Measurements from ENCODE around the gene STK39. TPM values are rescaled to one million over a fixed set of nuclear protein-coding genes. Genes with fewer than 3 reads are reported as not detected.

The STK39 gene
- total RNA-seq, 2 donors from 2014 or later: 50.4 to 53.2 TPM

DNA sequence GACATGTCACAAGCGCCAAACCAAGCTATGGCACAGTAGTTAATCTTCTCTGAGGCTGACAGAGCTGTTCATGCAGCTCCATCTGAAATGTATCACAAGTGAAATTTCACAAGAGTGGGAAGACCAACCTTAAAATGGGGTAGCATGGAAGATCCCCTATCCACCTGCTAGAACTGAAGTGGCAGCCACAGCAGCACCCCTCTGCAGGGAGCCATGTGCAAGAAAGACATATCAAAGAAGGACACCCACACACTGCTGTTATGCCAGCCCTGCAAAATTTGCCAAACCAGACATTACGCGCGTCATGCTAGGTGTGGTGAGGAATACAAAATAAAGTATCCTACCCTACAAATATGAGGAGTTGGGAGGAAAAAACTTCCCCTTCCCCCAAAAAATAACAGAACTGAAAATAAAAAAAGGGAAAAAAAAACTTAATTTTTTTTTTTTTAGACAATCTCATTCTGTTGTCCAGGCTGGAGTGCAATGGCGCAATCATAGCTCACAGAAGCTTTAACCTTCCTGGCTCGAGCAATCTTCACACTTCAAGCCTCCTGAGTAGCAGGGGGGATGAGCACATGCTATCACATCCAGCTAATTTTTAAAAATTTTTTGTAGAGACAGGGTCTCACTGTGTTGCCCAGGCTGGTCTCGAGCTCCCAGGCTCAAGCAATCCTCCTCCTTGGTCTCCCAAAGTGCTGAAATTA lies 76.2 kb downstream of the STK39 start:
- no peak for DNase-seq
- intact Hi-C loops (cut with DNase I, micrococcal nuclease): no loop called here
- ATAC-seq: no peak

DNA sequence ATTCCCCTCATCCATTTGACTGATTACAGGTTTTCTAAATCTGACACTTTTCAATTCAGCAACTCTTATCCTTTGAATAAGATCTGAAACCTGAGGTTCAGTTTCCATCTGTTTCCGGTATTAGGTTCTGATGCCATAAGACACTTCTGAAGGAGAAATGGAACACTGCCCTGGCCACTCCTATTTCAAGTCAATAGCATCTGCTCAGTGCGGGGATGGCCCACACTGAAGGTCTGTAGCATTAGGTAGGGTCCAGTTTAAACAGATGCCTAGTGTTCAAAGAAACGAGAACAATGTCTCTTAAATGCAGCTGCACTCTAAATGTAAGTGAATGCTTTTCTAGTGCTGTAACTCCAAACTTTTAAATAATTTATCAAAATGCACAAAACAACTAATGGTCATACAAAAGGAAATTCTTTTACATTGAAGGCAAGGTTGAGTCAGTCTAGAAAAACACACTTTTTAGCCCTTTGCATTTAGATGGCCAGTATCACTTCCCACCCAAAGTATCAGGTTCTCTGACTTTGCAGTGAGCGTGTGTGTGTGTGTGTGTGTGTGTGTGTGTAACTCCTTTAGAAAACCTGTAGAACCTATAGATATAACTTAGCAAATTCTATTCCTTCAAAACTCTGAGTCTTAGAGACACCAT lies 78.2 kb downstream of the STK39 start:
- DNase-seq (no peak), ATAC-seq (no peak)
- intact Hi-C loops (cut with DNase I, micrococcal nuclease): no loop called here

DNA sequence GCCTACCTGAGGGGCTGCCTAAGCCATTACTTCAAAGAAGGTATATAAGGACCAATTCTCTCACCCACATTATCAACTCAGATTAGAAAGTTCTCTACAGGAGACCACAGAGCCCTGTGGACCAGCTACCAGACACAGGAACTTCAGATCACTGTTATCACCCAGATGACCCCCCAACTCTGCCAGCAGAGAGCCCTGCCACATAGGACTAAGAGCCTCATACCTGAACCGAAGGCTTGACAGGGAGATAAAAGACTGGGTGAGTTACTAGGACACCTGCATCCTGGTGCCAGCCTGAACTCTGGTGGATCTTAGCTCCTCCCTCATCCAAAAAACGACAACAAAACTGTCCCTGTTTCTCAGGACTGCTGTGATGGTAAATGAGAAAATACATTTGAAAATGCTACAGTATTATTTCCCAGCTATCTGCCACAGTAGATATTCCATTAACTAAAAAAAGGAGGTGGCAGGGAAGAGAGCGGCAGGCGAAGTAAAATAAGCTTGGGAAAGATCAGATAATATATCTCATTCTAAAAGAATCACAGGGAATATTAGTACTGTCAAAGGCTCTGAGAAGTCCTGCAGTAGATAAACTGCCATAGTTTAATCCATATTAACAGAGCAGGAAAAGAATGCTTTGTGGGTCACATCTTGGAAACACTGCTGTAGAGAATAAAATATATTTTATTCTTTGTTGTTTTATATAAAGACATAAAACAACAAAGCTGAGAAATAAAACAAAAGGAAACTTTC lies 79.7 kb downstream of the STK39 start:
- DNase-seq (no peak), ATAC-seq (no peak)
- intact Hi-C loops (cut with DNase I, micrococcal nuclease): no loop called here

DNA sequence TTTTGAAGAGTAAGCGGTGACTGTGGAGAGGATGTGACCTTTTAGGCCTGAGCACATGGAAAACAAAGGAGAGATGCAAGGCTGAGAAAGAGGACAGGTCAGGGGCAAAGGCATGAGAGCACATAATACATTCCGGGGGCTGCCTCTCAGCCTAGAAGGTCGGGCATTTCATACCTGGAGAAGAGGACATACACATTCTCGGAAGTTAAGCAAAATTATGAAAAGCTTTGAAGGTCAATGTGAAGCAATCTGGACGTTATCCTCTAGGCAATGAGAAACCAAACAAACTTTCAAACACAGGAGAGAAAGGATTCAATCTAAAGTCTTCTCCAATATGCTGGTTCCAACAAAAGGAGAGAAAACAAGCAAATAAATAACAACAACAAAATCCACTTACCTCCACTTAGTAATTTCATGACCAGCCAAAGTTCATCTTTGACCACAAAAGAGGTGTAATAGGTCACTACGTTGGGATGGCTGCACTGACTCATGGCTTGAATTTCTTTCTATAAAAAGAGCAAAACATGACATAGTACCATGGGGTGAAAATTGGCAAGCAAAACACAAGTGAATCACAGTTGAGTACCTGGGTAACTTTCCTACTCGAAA lies 80.4 kb downstream of the STK39 start:
- ATAC-seq: peak; percentile 38
- DNase-seq: no peak
- intact Hi-C loops (cut with DNase I, micrococcal nuclease): no loop called here

DNA sequence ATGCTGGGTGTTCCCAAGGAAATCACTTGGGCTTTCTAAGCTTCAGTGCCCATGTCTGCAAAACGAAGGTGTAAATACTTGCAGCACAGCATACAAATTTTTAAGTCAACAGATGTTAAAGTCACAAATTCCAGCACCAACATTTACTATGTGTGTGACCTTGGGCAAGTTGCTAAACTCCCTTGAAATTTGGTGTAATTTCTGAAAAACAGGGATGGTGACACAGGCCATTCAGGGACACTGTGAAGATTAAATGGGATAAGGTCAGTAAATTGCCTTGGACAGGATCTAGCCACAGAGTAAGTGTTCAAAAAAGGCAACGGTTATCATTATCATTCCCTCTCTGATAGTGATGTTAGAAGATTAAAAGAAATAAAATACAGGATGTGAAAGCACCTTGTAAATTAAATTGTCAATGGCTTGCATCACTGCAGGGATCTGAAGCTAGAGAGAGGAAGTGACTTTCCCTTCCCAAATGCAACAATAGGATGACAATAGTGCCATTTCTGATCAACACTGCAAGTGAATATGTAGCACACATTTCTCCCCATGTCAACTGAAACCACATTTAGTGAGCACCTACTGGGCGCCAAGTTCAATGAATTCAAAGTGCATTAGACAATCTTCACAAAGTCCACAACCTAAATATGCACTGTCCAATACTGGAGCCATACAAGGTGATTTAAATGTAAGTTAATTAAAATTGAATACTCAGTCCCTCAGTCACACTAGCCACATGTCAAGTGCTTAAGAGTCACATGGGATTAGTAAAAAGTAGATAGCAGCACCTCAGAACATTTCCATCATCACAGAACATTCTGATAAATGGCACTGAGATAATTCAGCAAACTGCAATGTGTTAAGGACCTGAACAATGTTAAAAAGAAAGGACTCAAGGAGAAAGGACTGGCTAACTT lies 81.2 kb downstream of the STK39 start:
- intact Hi-C loops (cut with DNase I, micrococcal nuclease): no loop called here
- ATAC-seq: no peak

DNA sequence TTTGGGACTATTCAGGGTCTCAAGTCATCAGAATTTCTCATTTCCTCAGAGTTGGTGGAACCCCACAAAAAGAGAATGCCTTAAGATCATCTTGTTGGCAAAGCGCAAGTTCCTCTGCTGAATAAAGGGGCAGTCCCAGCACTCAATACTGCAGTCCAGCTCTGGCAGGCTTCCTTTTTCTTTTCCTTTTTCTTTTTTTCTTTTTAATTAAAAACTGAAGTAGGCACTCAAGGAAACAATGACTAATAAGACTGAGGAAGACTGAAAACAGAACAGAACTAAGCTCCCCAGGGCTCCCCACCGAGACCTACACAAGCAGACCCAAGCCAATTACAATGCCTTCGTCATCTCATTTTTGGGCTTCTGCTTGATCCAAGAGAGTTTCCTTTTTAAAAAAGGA lies 82.0 kb downstream of the STK39 start:
- no peak for ATAC-seq
- intact Hi-C loops (cut with DNase I, micrococcal nuclease): no loop called here
- DNase-seq: no peak

More for the DNA sequence above, 81.2 kb downstream of the STK39 start:
- no peak for DNase-seq

DNA sequence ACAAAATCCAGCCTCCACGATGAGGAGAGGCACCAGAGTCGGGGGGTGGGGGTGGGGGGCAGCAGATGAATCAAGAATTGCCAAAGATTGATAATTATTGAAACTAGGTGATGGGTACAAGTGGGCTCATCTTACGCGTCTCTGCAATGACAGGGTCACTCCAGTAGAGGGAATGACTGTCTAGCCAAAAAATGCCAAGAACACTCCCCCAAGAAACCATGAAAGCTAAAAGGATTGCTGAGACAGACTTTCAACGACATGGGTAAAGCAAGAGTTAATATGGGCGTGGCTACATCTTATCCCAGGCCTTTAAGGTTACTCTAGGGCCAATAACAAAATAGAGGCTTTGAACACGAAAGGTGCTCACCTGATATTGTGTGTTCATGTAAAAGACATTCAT lies 86.5 kb downstream of the STK39 start:
- peak; percentile 42 for ATAC-seq
- DNase-seq: no peak
- intact Hi-C loops (cut with DNase I, micrococcal nuclease): no loop called here

DNA sequence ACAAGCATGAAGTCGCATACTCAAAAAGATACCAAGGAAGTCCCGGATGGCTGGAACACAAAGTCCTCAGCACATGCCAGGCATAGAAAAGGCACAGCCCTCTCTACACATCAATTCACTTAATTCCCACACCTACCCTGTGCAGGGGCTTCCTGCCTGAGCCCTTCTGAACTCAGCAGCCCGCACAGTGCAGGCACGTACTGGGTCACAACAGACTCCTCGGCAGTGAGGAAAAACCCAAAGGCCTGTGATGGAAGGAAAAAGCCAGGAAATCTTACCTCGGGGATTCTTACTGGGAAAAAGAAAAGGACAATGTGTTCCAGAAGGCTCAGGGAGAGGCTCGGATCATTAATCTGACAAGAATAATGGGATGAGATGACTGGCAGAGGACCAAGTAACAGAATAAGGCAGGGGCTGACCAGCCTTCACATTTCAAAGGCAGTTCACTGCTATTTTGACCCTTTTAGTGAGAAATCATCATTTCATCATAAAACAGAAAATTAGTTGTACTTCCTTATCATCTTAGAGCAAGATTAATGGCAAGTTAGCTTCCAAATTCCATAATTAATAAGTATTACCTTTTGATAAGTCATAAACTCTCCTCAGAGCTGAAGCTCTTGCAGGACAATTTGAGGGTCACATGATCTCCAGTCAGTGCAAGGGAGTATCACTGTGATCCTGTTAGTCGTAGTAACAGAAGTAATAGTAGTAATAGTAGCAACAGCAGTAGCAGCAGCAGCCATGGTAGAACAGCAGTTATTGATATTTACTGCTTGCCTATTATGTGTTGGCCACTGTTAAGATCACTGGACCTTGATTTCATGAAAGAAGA lies 87.4 kb downstream of the STK39 start:
- DNase-seq: no peak
- ATAC-seq: no peak
- intact Hi-C loops (cut with DNase I, micrococcal nuclease): no loop called here

DNA sequence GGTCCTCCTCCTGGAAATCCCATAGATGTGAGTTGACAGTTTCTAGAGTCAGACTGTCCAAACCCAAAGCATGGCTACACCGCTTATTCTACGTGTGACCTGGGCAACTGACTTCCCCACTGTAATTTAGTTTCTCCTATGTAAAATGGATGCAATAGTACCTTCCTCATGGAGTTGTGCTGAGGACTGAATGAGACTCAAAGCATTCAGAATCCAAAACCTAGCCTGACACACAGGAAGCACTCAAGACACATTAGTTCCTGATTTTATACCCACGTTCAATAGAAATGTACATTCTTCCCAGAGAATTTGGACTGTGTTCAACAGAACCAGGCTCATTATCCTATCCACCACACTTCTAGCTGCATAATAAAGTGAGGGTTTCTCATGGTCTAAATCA lies 88.8 kb downstream of the STK39 start:
- DNase-seq: no peak
- no peak for ATAC-seq
- intact Hi-C loops (cut with DNase I, micrococcal nuclease): no loop called here

DNA sequence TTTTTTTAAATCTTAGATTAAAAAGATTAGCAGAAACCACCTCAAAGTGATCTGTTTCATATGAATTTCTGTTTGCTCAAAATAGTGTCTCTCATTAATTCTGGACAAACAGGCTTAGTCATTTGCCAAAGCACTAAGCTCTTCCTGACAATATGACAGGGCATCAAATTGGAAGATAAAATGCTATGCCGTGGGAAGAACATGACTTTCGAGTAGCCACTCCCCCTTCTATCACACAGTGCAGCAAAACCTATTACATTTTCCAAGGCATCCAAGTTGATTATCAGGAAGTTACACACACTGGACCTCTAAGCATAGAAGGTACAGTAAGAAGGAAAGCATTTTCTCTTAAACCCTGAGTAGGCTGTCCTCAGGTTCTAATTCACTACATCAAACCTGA lies 89.5 kb downstream of the STK39 start:
- intact Hi-C loops (cut with DNase I, micrococcal nuclease): no loop called here
- ATAC-seq: no peak
- DNase-seq: no peak

DNA sequence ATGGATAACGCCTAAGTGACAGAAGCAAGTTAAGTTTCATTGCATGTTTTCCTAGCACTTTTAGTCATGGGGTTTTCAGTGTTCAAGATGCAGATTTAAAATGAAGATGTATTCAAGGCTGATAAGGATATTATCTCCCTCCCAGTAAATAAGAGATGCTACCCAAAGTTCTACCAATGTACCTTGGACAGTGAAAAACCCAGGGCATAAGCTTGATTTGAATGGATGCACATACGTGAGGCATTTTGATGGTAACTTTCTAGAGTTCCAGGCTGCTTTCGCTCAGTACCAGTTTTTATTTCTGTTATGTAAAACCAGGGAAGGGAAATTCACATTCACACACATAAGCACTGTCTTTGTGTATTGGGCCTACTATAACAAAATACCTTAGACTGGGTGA lies 90.3 kb downstream of the STK39 start:
- intact Hi-C loops (cut with DNase I, micrococcal nuclease): no loop called here
- ATAC-seq (no peak), DNase-seq (no peak)

DNA sequence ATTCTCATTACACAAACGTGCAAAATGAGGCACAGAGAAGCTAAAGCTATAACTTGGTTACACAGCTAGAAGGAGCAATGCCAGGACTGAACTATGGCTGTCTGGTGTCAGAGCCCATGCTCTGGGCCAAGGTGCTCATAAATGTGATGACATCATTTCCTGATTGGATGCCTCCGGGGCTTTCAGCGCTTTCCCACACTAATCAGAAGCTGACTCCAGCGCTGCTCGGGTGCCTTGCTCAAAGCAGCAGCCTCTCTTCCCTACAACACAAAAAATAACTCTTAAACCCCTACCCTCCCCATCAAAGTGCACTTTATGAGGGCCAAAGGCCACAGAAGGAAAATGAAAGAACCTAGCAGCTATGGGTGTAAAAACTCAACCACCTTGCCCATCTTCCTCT lies 90.7 kb downstream of the STK39 start:
- DNase-seq: no peak
- peak; percentile 87 for ATAC-seq
- intact Hi-C loops (cut with DNase I, micrococcal nuclease): no loop called here

DNA sequence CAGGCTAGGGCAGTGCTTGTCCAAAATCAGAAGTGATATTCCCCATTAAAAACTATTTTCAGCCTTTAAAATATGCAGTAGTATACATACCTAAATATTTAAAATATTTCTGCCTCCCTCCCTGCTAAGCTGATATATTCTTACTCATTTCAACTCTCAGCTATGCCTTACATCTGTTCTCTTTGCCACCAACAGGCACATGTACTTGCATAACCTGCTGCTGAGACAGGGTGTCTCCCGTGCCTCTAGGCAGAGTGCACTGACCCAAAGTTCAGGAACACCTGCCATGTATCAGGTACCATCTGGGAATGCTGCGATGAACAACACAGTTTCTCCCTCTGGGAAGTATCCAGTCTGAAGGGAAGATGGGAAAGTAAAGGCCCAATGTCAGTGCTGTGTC lies 91.7 kb downstream of the STK39 start:
- DNase-seq: no peak
- ATAC-seq: no peak
- intact Hi-C loops (cut with DNase I, micrococcal nuclease): no loop called here

DNA sequence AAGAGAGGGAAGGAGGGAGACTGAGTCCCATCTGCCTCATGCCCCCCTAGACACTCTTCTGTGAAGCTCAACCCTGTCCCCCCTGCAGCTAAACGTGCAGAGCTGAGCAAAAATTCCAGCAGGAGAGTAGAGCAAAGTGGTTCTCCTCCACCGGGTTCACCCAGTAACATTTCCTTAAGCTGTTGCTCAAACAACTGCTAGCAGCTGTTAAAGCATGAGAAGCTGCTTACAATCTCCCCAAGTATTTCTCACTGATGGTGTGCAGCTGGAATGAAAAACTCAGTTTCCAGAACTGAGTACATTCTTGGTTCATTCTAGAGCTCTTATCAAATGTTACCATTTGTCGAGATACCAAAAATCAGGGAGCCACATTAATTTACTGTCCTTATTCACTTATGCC lies 92.3 kb downstream of the STK39 start:
- ATAC-seq (no peak), DNase-seq (no peak)
- intact Hi-C loops (cut with DNase I, micrococcal nuclease): no loop called here

DNA sequence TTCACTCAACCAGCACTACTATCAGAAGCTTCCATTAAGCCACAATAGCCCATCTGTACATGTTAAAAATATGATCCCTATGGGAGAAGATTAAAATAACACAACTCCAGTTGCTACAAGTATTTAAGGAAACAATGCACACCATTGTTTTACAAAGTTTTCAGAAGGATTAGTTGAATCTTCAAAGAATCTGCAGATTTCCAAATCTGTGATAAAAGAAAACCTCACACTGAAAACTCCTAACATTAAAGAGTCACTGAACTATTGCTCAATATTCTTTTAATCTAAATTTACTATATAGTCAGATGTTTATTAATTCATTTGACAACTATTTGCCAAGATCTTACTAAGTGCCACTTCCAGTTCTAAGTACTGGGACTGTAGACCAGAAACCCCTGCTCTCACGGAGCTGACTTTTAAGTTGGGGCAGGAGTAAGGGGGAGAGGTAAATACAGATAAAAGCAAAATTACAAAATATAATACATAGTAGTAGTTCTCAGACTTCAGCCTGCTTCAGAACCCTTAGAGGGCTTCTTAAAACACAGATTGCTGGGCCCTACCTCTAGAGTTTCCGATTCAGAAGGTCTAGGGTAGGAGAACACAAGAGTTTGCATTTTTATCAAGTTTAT lies 94.4 kb downstream of the STK39 start:
- intact Hi-C loops (cut with DNase I, micrococcal nuclease): no loop called here
- ATAC-seq (no peak), DNase-seq (no peak)

DNA sequence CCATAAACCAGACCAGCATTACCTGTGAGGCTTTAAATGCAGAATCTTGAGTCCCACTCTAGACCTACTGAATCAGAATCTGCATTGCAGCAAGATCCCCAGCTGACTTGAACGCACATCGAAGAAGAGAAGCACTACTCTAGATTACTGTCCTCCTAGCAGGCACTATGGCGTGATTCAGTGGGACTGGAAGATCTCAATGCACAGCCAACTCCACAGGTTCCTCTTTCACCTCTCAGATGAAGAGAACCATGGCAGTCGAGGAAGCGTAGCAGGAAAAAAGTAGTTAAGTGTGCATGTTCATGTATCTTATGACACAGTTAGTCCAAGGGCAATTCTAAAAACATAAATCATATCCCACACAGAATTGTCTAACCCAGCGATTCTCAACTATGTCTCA lies 97.4 kb downstream of the STK39 start:
- ATAC-seq: no peak

DNA sequence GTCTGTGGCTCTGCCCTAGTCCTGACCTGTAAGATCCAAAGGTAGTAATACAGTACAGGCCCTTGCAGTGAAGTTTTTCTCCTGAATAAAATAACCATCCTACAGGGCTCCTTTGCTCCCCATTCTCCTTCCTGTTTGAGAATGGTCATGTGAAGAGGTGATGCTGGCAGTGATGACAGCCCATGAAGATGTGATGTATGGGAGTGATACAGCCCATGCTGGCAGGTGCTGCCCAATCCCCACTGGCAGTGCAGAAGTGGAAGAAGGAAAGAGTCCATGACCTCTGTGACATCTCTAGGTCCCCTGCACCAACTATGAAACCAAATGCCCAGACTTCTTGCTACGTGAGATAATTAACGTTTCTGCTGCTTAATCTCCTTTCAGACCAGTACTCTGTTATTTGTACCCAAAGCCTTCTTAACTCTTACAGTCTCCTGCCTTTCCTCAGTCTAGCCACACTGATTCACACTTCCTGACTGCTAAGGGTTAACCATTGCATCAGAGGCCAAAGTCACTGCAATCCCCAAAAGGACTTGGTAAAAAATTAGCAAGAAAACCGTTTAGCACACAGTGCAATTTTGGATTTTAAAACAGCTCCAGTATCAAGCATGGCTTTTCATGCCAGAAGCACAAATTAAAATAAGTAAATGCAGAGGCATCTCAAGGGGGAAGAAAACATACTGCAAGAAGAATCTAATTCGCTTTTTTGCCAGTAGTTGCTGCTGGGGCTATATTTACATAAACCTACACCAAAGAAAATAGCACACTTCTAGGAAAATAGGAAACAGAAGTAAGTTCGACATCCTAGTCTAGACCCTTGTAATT lies 98.0 kb downstream of the STK39 start:
- intact Hi-C loops (cut with DNase I, micrococcal nuclease): no loop called here
- ATAC-seq (no peak), DNase-seq (no peak)

More for the DNA sequence above, 97.4 kb downstream of the STK39 start:
- no peak for DNase-seq
- intact Hi-C loops (cut with DNase I, micrococcal nuclease): no loop called here
